H1 (cell line): ENCODE measurements around the gene GABRR3. TPM values are rescaled to one million over a fixed set of nuclear protein-coding genes. Genes with fewer than 3 reads are reported as not detected.

Experiments used
- CTCF ChIA-PET: fragments of 300-600 bp; sonication (Branson Sonifier 250); formaldehyde crosslinking; loops from one replicate; lab custom pipeline; 2021; ENCODE audit not compliant: partially characterized antibody; lab: Charles Lee
- POLR2A ChIA-PET: fragments of 300-600 bp; sonication (Branson Sonifier 250); formaldehyde crosslinking; loops from one replicate; lab custom pipeline; 2021; ENCODE audit warnings: inconsistent platforms; ENCODE audit not compliant: partially characterized antibody; lab: Charles Lee
- DNase-seq, 2 experiments: peaks; one replicate each; pipeline versions ENCODE4 v3.0.0 to v3.0.0-alpha.2; 2010 to 2022; ENCODE audit warnings: low spot score in 2 of 2, low read depth in 1 of 2, mixed read lengths in 1 of 2
- FAIRE-seq: peaks from 2 replicates; lab custom pipeline; 2011; peaks lifted over from hg19 to GRCh38; lab: Jason Lieb, UNC
- H2AFZ ChIP-seq: 2 replicates; pipeline ENCODE4 v1.8.1; 2012; ENCODE audit warnings: low read length, inconsistent platforms
- H2AK5ac ChIP-seq: 2 replicates; pipeline ENCODE4 v1.6.1; 2013; ENCODE audit warnings: low read depth, low read length
- H2BK120ac ChIP-seq: replicated peaks from 2 replicates; pipeline ENCODE3; 2013; ENCODE audit warnings: low read depth, low read length, inconsistent platforms
- H2BK12ac ChIP-seq: 2 replicates; pipeline ENCODE4 v1.6.1; 2013; ENCODE audit warnings: low read depth, low read length
- H2BK15ac ChIP-seq: 2 replicates; pipeline ENCODE4 v1.6.1; 2013; ENCODE audit warnings: low read length
- H2BK20ac ChIP-seq: 2 replicates; pipeline ENCODE4 v1.6.1; 2013; ENCODE audit warnings: low read length
- H2BK5ac ChIP-seq: 2 replicates; pipeline ENCODE4 v1.6.1; 2013; ENCODE audit warnings: low read depth, low read length
- H3K14ac ChIP-seq: 2 replicates; pipeline ENCODE4 v1.6.1; 2013; ENCODE audit warnings: inconsistent platforms; ENCODE audit not compliant: insufficient read length
- H3K18ac ChIP-seq: 2 replicates; pipeline ENCODE4 v1.6.1; 2013; ENCODE audit warnings: low read length; ENCODE audit errors: extremely low read depth
- H3K23ac ChIP-seq: 2 replicates; pipeline ENCODE4 v1.6.1; 2013; ENCODE audit warnings: inconsistent platforms; ENCODE audit not compliant: insufficient read length
- H3K23me2 ChIP-seq: 2 replicates; pipeline ENCODE4 v1.6.1; 2013; ENCODE audit warnings: low read depth, low read length
- H3K27ac ChIP-seq: 2 replicates; pipeline ENCODE4 v1.6.1; 2011; ENCODE audit warnings: low read depth, low read length, inconsistent platforms
- H3K27me3 ChIP-seq, 4 experiments: replicated peaks in 1 of 4; 1 replicate in 1 of 4; 2 replicates in 3 of 4; pipeline versions ENCODE4 v1.6.1 to v1.8.1; 2011 to 2013; ENCODE audit warnings: low read length in 3 of 4, mild to moderate bottlenecking in 3 of 4, inconsistent platforms in 2 of 4, mixed read lengths in 2 of 4, moderate library complexity in 1 of 4; ENCODE audit not compliant: control insufficient read depth in 3 of 4, insufficient read depth in 3 of 4; ENCODE audit errors: extremely low read depth in 1 of 4
- H3K36me3 ChIP-seq, 4 experiments: 2 replicates each; pipeline versions ENCODE4 v1.6.1 to v1.8.1; 2011 to 2013; ENCODE audit warnings: mild to moderate bottlenecking in 4 of 4, low read length in 3 of 4, moderate library complexity in 2 of 4, control low read depth in 1 of 4, inconsistent platforms in 1 of 4; ENCODE audit not compliant: insufficient read depth in 4 of 4, control insufficient read depth in 2 of 4
- H3K4ac ChIP-seq: replicated peaks from 2 replicates; pipeline ENCODE3; 2013; ENCODE audit warnings: low read length, low read depth, mixed read lengths, inconsistent platforms; ENCODE audit not compliant: insufficient read length
- H3K4me1 ChIP-seq, 4 experiments: replicated peaks in 1 of 4; 1 replicate in 1 of 4; 2 replicates in 3 of 4; pipeline versions ENCODE4 v1.6.1 to v1.8.1; 2011 to 2013; ENCODE audit warnings: low read length in 3 of 4, inconsistent platforms in 2 of 4, mixed read lengths in 1 of 4; ENCODE audit not compliant: insufficient read depth in 4 of 4, control insufficient read depth in 3 of 4
- H3K4me2 ChIP-seq, 2 experiments: 2 replicates each; pipeline versions ENCODE4 v1.6.1 to v1.8.1; 2011 to 2013; ENCODE audit warnings: low read depth in 2 of 2, low read length in 2 of 2, control low read depth in 1 of 2, inconsistent platforms in 1 of 2, mild to moderate bottlenecking in 1 of 2; ENCODE audit not compliant: insufficient read depth in 1 of 2
- H3K4me3 ChIP-seq, 4 experiments: fragments of 200-600, 300-600 bp in 1 of 4; sonication (generic), shearing (Covaris generic), sonication (Bioruptor Twin) in 1 of 4; 2 replicates each; pipeline versions ENCODE4 v1.5.1 to v1.8.1; 2011 to 2016; ENCODE audit warnings: low read length in 4 of 4, low read depth in 3 of 4, control low read depth in 2 of 4, inconsistent platforms in 2 of 4, mild to moderate bottlenecking in 2 of 4, mixed read lengths in 1 of 4, moderate library complexity in 1 of 4; ENCODE audit not compliant: insufficient read depth in 2 of 4; ENCODE audit errors: extremely low read depth in 1 of 4
- H3K56ac ChIP-seq: replicated peaks from 2 replicates; pipeline ENCODE3; 2013; ENCODE audit warnings: low read depth, mild to moderate bottlenecking, mixed read lengths, low read length, inconsistent platforms; ENCODE audit not compliant: insufficient read length
- H3K79me1 ChIP-seq: 2 replicates; pipeline ENCODE4 v1.6.1; 2013; ENCODE audit warnings: low read depth, low read length, control low read depth
- H3K79me2 ChIP-seq, 2 experiments: 2 replicates each; pipeline versions ENCODE4 v1.6.1 to v1.8.1; 2012 to 2013; ENCODE audit warnings: low read length in 2 of 2, mild to moderate bottlenecking in 2 of 2, inconsistent platforms in 1 of 2; ENCODE audit not compliant: insufficient read depth in 2 of 2, control insufficient read depth in 1 of 2
- H3K9ac ChIP-seq, 4 experiments: replicated peaks in 1 of 4; 1 replicate in 1 of 4; 2 replicates in 3 of 4; pipeline versions ENCODE4 v1.6.1 to v1.8.1; 2011 to 2013; ENCODE audit warnings: low read depth in 3 of 4, low read length in 3 of 4, control low read depth in 2 of 4, mild to moderate bottlenecking in 2 of 4, moderate library complexity in 2 of 4, inconsistent platforms in 1 of 4; ENCODE audit errors: extremely low read depth in 1 of 4
- H3K9me3 ChIP-seq, 2 experiments: 2 replicates each; pipeline versions ENCODE4 v1.6.1 to v1.8.1; 2012 to 2013; ENCODE audit warnings: mild to moderate bottlenecking in 2 of 2, moderate library complexity in 2 of 2, control low read depth in 1 of 2, inconsistent platforms in 1 of 2, low read depth in 1 of 2, low read length in 1 of 2, mixed read lengths in 1 of 2; ENCODE audit not compliant: insufficient read depth in 2 of 2
- H4K20me1 ChIP-seq, 2 experiments: replicated peaks in 1 of 2; 2 replicates each; pipeline versions ENCODE3 to v1.8.1; 2011 to 2013; ENCODE audit warnings: inconsistent platforms in 2 of 2, low read length in 2 of 2, mild to moderate bottlenecking in 1 of 2; ENCODE audit not compliant: insufficient read depth in 2 of 2, control insufficient read depth in 1 of 2
- H4K5ac ChIP-seq: 2 replicates; pipeline ENCODE4 v1.6.1; 2013; ENCODE audit warnings: low read length, low read depth, mixed read lengths, inconsistent platforms; ENCODE audit not compliant: insufficient read length
- H4K8ac ChIP-seq: 2 replicates; pipeline ENCODE4 v1.8.0; 2013; ENCODE audit warnings: mild to moderate bottlenecking, moderate library complexity, low read length, inconsistent platforms; ENCODE audit not compliant: insufficient read depth; ENCODE audit errors: extremely low read depth
- H4K91ac ChIP-seq: replicated peaks from 2 replicates; pipeline ENCODE3; 2013; ENCODE audit warnings: low read length, mixed read lengths, inconsistent platforms; ENCODE audit not compliant: insufficient read length
- CBX8 ChIP-seq: fragments of 300-800, 300-1000 bp; sonication (generic); IDR thresholded peaks from 2 replicates; pipeline ENCODE4 v1.7.1; 2016; ENCODE audit warnings: low read depth, low read length, borderline replicate concordance
- CEBPB ChIP-seq: IDR thresholded peaks from 2 replicates; pipeline ENCODE4 v1.6.1; 2012; ENCODE audit warnings: low read depth, low read length
- CHD1 ChIP-seq: IDR thresholded peaks from 2 replicates; pipeline ENCODE4 v1.6.1; 2012; ENCODE audit warnings: low read depth, low read length, improper control_type of control experiment
- CHD2 ChIP-seq: IDR thresholded peaks from 2 replicates; pipeline ENCODE4 v1.6.1; 2012; ENCODE audit warnings: low read length, improper control_type of control experiment
- CREB1 ChIP-seq: IDR thresholded peaks from 2 replicates; pipeline ENCODE4 v1.6.1; 2012; ENCODE audit warnings: inconsistent platforms
- JUND ChIP-seq: IDR thresholded peaks from 2 replicates; pipeline ENCODE4 v1.6.1; 2011; ENCODE audit warnings: mild to moderate bottlenecking, improper control_type of control experiment, low read length
- RXRA ChIP-seq: IDR thresholded peaks from 2 replicates; pipeline ENCODE4 v1.6.1; 2011; ENCODE audit warnings: low read depth, mild to moderate bottlenecking, low read length, moderate library complexity; ENCODE audit not compliant: insufficient read depth
- SAP30 ChIP-seq: fragments of 300-600 bp; sonication (generic); IDR thresholded peaks from 2 replicates; pipeline ENCODE4 v1.7.1; 2012; ENCODE audit warnings: low read length, moderate library complexity, mild to moderate bottlenecking, inconsistent platforms; ENCODE audit not compliant: insufficient read depth, insufficient replicate concordance
- SIN3A ChIP-seq, 2 experiments: IDR thresholded peaks in 1 of 2; conservative IDR thresholded peaks in 1 of 2; 2 replicates each; pipeline ENCODE4 v1.6.1; 2011 to 2012; ENCODE audit warnings: low read length in 2 of 2, improper control_type of control experiment in 1 of 2, low read depth in 1 of 2, mild to moderate bottlenecking in 1 of 2
- WGBS, 2 experiments: shearing (Covaris generic) in 1 of 2; methylation state at CpG; one replicate each; pipeline versions ENCODE4 v1.1.6 to v1.1.7; 2013 to 2015; ENCODE audit warnings: low lambda C conversion rate in 2 of 2, mixed read lengths in 2 of 2, inconsistent platforms in 1 of 2, low coverage in 1 of 2, missing lambda C conversion rate in 1 of 2; ENCODE audit not compliant: insufficient replicate concordance in 2 of 2, insufficient coverage in 1 of 2, insufficient read length in 1 of 2; ENCODE audit errors: extremely low coverage in 1 of 2, missing lambda C conversion rate in 1 of 2; 5-methylcytosine and 5-hydroxymethylcytosine counted together
- polyA plus RNA-seq, 7 experiments: library from polyadenylated mRNA; depleted of rRNA in 3 of 7; stranded (reverse) in 5 of 7; unstranded in 2 of 7; fragments of >200 nt in 5 of 7; fragments of 200-250 nt in 2 of 7; gene quantifications; 1 replicate in 5 of 7; 2 replicates in 1 of 7; 4 replicates in 1 of 7; pipeline versions ENCODE4 v1.2.1 to v1.2.3, GENCODE V29; 2011 to 2013; ENCODE audit warnings: missing spikeins in 2 of 7, mixed read lengths in 2 of 7
- total RNA-seq: library from RNA; stranded (reverse); fragmentation: NEBNext Ultra II Directional; extraction: Animal tissue kit (Norgen Biotek cat#: 25700); gene quantifications from 2 replicates; pipeline ENCODE4 v1.2.1, GENCODE V29; 2021
- TF ChIP-seq, protein P1 (sequence below): IDR thresholded peaks from 2 replicates; pipeline ENCODE4 v1.6.1; 2012; ENCODE audit warnings: inconsistent platforms
- TF ChIP-seq, protein P2 (sequence below): IDR thresholded peaks from 2 replicates; pipeline ENCODE4 v1.6.1; 2012; ENCODE audit warnings: low read length, inconsistent platforms

Gene GABRR3
- total and polyA plus RNA-seq, 2 of the 8 experiments (the other 6 are each of a cell fraction or from before 2014, with no cell fraction given), result not detected

DNA sequence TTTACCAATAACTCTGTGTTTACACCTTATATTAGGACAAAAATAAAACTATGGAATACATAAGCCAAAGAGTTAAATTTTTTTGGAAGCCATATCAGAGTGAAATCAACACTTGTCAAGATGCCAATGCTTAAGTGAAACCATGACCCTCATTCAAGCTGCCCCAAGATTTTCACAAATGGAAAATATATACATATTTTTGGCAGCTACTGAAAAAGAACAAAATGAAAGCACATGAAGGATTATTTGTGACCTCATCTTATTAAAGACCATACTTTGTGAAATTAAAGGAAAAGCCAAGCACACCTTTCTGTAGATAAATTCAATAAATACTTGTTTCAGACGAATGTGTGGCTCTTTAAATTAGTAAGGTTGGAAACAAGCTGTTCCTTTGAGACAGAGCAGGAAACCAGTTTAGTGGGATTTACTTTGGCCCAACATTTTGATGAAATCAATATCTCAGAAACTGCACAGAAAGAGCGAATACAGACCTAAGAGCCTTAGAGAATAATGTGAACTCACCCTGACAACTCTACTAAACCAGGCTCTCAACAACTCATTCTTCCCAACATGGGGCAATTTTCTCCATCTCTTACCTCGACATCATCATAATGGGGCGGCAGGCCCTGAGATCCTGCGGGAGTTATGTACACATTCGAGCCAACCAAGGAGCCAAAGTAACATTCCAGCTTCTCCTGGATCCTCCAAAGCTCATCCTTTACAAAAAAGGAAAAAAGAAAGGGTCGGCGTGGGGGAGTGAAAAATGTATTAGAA lies 73.9 kb downstream of the GABRR3 start:
- ChIA-PET POLR2A (no interaction called here), CTCF (interaction anchor here (0.8 to 1.0 kb wide), 3 partner anchors 61 to 369 kb away, joined by 3 to 4 read pairs (median 3); no protein-coding TSS in a partner anchor)
- no peaks in the 10 kb centered on the region for H3K27me3 ChIP-seq
- no peak overlapping the region for H3K9ac ChIP-seq
- no peak overlapping the region for H2BK12ac ChIP-seq
- H3K79me1 ChIP-seq, result no peaks in the 10 kb centered on the region
- H3K23me2 ChIP-seq, result no peaks in the 10 kb centered on the region
- no peak overlapping the region for H4K91ac ChIP-seq
- H3K14ac ChIP-seq, result no peak overlapping the region
- H2BK120ac ChIP-seq, result no peak overlapping the region
- WGBS, 2 experiments, result 85% methylated on average over 8 of the region's 8 CpGs; no CpG with 5 or more reads in 1 of the 2 experiments
- H3K4me3 ChIP-seq, result no peak overlapping the region
- no peak overlapping the region for H2BK5ac ChIP-seq
- no peak overlapping the region for H2BK15ac ChIP-seq
- no peak overlapping the region for H3K18ac ChIP-seq
- H2BK20ac ChIP-seq, result no peak overlapping the region
- H3K4me2 ChIP-seq, result no peak overlapping the region
- no peaks in the 10 kb centered on the region for H3K4me1 ChIP-seq
- no peak overlapping the region for H2AFZ ChIP-seq
- no peaks in the 10 kb centered on the region for H4K20me1 ChIP-seq
- no peak overlapping the region for H3K4ac ChIP-seq
- H4K8ac ChIP-seq, result no peak overlapping the region
- H3K79me2 ChIP-seq, result no peaks in the 10 kb centered on the region
- DNase-seq, result no peak
- peaks cover 0 to 2% (median 0%) of the 10 kb centered on the region in 4 experiments; a peak in 1 of 8 replicates for H3K36me3 ChIP-seq
- H3K27ac ChIP-seq, result no peak overlapping the region
- no peaks in the 10 kb centered on the region for H3K9me3 ChIP-seq
- FAIRE-seq, result no peak
- no peak overlapping the region for H3K23ac ChIP-seq
- no peak overlapping the region for H2AK5ac ChIP-seq
- H3K56ac ChIP-seq, result no peak overlapping the region
- no peak overlapping the region for H4K5ac ChIP-seq
- TF ChIP-seq SAP30 (no peak), CEBPB (no peak), RXRA (no peak), CREB1 (no peak), CBX8 (no peak), SIN3A (conservative IDR thresholded peaks at IDR 0.05 in 1 of 2, IDR thresholded peaks at IDR 0.05 in 1 of 2; ENCODE audit: low read depth in 1 of 2, low read length in 2 of 2) (no peak), JUND (no peak), CHD1 (no peak), CHD2 (no peak)
- TF ChIP-seq, protein P1, sequence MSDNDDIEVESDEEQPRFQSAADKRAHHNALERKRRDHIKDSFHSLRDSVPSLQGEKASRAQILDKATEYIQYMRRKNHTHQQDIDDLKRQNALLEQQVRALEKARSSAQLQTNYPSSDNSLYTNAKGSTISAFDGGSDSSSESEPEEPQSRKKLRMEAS, result no peak
- TF ChIP-seq, protein P2, sequence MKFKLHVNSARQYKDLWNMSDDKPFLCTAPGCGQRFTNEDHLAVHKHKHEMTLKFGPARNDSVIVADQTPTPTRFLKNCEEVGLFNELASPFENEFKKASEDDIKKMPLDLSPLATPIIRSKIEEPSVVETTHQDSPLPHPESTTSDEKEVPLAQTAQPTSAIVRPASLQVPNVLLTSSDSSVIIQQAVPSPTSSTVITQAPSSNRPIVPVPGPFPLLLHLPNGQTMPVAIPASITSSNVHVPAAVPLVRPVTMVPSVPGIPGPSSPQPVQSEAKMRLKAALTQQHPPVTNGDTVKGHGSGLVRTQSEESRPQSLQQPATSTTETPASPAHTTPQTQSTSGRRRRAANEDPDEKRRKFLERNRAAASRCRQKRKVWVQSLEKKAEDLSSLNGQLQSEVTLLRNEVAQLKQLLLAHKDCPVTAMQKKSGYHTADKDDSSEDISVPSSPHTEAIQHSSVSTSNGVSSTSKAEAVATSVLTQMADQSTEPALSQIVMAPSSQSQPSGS, result no peak
